Forelimb muscle (tissue), 1 donor: ENCODE measurements around the gene PRR18. TPM values are rescaled to one million over a fixed set of nuclear protein-coding genes. Genes with fewer than 3 reads are reported as not detected.

Experiments
- DNase-seq: peaks from one replicate; pipeline ENCODE4 v3.0.0-alpha.2; 2013; ENCODE audit warnings: low read depth
- polyA plus RNA-seq: library from polyadenylated mRNA; unstranded; fragments of 120-200 nt; gene quantifications from one replicate; pipeline ENCODE4 v1.2.1, GENCODE V29; 2013; ENCODE audit not compliant: insufficient read length

The PRR18 gene
- polyA plus RNA-seq, 1 donor: 1.1 TPM

DNA sequence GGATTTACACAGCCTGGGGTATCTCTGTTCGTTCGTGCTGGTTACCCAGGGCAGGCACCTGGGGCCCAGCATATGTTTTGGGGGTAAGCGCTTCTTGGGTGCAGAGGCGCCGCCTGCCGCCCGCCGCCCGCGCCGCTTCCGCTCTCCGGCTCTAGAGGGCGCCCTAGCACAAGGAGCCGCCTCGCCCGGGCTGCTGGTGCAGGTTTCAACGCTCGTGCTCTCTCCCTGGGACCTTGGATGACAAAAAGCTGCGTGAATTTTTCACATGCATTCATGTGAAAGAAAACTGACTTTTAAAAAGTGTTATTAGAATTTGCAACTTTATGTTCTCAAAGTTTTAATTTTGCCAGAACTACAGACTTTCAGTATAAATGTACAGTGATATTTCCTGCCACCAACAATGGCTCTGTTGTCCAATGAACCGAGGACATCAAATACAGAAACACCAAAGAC is 32.5 kb downstream of the PRR18 start:
- no peak for DNase-seq

DNA sequence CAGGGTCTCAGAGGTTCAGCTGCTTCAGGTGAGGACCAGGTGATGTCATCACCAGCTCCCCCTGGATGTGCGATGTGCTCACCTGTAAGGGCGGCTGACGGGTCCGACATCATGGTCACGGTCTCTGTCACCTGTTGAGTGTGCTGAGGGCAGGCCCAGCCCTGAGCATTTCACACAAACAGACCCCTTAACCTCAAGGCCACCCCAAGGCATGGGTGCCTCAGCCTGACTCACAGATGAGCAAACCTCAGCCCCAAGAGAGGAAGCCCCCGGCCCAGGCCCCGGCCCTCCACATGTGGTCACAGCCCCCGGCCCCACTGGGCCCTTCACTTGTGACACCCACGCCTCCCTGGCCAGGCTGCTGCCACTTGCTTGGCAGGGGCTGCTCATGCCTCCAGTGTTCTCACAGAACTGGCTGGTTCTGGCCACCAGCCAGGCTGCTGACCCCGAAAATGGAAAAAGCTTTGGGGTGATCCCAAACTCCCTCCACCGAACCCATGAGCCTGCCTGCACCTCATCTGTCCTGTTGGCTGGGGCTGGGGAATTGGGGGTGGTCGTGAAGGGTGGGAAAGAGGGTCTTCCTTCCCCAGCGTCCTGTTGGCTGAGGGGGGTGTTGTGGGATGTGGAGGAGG is 33.3 kb downstream of the PRR18 start:
- DNase-seq: no peak

DNA sequence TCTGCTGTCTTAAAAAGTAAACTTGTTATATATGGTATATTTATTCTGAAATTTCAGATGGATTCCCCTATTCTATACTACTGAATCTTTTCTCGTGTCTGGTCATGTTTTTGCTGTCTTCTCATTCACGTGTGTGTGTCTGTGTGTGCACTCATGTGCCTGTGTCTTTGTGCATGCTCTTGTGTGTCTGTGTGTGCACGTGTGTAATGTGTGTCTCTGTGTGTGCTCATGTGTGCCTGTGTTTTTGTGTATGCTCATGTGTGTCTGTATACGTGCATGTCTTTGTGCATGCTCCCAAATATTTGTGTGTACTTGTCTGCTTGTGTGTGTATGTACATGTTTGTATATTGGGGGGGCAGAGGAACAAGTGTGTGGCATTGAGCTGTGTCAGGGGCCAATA is 34.0 kb downstream of the PRR18 start:
- no peak for DNase-seq

DNA sequence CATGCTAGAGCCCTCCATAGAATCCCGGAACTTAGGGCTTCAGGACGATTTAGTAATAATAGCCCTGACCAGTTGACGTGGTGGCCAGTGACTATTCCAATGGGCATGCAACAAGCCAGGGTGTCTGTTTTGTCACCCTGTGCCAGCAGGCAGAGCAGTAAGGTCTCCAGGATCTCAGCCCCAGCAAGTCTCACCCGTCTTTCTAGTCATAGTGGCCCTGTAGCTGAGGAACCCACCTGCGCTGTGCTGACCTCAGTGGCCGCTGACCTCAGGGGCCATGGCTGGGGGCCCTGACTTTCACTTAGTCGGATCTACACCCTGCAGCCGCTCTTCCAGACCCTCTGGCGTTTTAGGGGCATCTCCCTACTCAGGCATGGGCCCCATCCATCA is 36.8 kb downstream of the PRR18 start:
- no peak for DNase-seq

DNA sequence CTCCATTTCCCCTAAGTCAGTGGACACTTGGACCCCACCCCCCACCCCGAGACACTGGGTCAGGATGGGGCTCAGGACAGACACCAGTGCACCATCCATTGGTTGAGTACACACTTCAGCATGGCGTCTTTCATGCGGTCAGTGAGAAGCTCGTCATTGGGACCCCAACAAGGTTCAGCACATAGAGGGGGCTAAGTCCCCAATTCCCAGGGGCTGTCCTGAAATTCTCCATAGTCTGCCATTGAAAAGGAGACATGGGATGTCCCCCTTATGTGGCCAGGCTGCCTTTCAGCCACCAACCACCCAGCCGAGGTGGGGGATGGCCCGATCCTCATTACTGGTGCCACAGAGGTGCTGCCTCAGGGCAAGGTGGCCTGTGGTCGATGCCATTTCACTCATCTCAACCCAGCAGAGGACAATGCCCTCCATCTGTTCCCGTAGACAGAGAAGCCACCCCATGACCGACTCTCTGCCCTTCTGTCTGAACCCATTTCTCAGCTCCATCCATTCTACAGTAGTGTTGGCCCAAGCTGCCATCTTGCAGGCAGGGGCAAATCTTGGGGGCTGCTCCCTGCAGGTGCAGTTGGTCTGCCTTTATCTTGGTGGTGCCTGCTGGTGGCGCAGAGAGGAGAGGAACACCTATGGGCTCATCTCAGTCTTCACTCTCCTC is 37.4 kb downstream of the PRR18 start:
- DNase-seq: no peak

DNA sequence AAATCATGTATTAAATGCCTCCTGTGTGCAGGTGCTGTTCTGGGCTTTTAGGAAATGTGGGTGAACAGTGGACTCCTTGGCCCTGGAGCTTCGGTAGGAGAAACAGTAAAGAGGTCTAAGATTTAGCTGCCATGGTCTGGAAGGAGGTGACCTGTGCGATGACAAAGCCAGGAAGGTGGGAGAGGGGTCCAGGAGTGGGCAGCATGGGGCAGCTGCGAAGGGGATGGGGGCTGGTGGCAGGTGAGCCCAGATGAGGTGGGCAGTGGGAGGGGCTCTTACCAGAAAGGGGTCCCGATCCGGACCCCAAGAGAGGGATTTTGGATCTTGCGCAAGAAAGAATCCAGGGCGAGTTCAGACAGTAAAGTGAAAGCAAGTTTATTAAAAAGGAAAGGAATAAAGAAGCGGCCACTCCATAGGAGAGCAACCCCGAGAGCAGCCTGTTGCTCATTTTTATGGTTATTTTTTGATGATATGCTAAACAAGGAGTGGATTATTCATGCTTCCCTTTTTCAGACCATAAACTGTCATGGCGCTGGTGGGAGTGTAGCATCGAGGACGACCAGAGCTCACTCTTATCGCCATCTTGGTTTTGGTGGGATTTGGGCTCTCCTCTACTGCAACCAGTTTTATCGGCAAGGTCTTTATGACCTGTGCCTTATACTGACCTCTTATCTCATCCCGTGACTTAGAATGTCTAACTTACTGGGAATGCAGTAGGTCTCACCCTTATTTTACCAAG is 38.7 kb downstream of the PRR18 start:
- no peak for DNase-seq

DNA sequence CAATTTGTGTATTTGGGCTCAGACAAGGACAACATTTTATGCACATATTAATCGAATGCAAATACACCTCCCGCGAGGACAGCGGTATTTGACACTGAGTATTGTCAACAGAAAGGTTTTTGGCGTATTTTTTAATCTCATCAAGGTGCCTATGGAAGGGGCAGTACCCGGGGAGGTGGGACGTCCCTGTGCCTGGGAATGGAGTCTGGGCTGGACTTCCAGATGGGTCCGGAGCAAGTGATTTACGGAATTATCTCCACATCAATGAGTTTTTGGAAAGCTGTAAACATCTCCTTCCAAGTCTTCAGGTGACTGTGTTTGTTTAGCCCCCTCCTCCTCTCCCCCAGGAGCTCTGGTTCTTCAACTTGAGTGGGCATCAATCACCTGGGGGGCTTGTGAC is 39.8 kb downstream of the PRR18 start:
- no peak for DNase-seq

DNA sequence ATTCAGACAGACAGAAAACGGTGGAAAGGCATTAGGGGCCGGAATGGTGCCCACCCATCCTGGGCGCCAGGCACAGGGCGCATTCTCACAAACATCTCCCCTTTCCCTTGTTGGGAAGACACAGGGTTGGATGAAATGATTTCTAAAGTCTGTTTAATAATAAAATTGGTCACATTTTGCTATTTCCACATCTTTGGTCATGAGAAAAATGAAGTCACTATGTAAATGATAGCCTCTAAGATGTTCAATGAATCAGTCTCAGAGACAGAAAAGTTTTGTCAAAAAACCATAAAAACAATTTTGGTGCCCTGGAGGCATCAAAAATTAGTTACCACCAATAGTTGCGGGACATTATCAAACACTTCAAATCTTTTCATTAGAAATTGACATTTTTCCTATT is 40.7 kb downstream of the PRR18 start:
- no peak for DNase-seq

DNA sequence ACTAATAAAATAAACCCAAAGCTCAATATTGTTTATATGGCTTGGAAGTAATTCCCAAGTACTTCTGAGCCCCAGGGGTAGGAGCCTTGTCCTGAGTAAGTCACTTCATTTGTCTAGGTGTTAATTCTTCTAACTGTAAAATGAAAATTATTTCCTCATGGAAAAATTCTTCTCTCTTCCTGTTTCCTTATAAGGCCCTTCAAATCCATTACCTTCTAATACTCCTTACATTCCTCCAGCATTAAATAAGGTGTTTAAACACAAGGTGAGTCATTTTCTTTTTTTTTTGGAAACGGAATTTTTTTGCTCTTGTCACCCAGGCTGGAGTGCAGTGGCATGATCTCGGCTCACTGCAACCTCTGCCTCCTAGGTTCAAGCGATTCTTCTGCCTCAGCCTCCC is 41.9 kb downstream of the PRR18 start:
- DNase-seq: no peak

DNA sequence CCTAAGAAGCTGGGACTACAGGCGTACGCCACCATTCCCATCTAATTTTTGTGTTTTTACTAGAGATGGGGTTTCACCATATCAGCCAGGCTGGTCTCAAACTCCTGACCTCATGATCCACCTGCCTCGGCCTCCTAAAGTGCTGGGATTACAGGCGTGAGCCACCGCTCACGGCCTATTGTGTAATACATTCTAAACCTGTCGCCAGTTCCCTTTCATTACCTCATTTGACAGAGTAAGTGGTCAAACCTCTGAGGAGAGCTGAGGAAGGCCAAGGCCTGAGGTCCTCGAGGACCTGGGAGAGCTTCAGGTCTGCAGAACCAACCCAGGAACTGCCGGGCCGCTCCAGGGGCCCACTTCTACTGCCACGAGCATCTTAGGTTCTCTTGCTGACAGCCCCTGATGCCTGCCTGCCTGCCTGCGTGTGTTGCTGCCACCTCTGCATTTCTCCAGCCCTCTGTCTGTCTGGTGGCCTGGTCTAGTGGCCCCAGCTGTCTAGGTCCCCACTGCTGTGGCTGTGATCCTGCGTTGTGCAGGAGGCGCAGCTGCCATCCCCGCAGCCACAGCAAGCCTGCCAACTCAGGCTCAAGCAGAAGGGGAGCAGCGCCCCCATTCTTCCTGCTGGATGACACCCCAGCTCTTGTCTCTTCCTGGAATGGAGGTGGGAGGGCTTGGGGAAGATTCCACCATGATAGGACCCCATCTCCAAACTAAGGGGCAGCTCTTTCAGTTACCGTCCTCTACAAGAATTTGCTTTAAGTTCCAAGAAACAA is 45.3 kb downstream of the PRR18 start:
- no peak for DNase-seq

DNA sequence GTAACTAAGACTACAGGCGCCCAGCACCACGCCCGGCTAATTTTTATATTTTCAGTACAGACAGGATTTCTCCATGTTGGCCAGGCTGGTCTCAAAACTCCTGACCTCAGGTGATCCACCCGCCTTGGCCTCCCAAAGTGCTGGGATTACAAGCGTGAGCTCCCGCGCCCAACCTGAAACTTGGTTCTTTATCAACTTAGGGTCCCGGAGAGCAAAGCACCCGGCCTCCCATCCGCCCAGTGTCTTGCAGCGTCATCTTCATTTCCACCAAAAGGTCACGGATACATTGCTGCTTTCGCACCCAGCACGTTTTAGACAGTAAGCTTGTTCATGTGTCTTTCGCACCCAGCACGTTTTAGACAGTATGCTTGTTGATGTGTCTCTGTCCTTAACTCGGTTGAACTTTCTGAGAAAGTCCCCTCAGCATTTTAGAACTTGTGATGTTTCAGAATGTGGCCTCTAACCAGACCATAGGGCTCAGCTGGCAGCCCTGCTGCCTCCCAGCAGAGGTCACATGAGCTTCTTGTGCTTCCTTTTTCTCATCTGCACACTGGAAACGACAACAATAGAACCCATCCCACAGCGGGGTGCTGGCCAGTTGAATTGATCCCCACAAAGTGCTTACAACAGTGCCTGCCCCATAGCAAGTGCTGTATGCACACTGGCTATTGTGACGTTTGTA is 48.8 kb downstream of the PRR18 start:
- no peak for DNase-seq

DNA sequence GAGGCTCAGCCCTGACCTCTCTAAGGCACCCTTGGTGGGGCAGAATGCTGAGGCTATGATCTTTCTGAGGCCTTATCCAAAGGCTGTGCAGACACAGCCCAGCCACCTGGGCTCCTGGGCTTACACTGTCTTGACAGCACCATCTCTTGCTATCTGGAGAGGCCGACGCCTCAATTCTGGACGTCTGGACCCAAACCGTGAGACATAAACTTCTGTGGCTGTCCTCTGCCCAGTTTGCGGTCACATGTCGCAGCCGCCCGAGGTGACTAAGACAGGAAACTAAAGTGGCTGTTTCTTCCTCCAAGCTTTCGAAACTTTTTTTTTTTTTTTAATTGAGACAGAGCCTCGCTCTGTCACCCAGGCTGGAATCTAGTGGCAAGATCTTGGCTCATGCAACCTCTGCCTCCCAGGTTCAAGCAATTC is 49.3 kb downstream of the PRR18 start:
- DNase-seq: no peak

DNA sequence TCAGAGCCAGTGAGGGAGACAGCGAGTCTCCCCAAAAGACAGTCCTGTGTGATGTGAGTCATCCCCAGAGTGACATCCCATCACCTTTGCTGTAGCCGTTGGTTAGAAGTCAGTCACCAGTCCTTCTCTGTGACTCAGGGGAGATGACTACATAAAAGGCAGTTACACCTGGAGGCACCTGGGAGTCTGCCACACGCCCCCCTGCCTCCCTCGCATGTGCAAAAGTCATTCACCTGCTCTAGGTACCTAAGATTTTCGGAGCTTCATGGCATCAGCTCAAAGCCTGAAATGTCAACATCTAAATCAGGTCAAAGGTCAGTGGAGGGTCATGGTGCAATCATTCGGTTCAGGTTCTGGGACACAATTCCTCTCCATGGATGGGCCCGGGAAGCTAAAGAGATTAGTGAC is 50.3 kb downstream of the PRR18 start:
- no peak for DNase-seq

Other genes with a start within 250 kb of the PRR18 start
- not detected for gene TBXT, start 140.5 kb downstream of the PRR18 start, polyA plus RNA-seq
- 35.1 TPM for gene SFT2D1, start 34.2 kb upstream of the PRR18 start, polyA plus RNA-seq
- 73.6 TPM for gene MPC1, start 74.5 kb upstream of the PRR18 start, polyA plus RNA-seq